ENCODE measurements around the gene DAP.

DNA sequence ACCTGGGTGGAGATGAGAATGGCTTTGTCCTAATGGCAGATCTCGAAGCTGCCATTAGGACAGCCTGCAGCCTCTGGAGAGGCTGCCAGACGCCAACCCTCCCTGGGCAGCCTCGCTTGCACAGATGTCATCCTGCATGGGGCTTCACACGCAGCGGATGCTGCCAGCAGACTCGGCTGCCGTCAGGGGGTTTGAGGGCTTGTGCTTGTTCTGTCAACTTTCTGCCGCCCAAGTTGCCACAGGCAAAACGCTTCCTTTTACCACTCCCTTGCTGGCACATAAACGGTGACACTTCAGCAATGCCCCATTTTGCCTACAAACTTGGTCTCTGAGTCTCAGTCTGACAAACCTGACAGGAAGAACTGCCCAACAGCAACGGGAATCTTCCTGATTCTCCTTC is 24.7 kb downstream of the DAP start:
- no peak for TF ChIP-seq POLR2A (IDR thresholded peaks at IDR 0.05; ENCODE audit: low read depth, low read length)
- TF ChIP-seq, protein P1, sequence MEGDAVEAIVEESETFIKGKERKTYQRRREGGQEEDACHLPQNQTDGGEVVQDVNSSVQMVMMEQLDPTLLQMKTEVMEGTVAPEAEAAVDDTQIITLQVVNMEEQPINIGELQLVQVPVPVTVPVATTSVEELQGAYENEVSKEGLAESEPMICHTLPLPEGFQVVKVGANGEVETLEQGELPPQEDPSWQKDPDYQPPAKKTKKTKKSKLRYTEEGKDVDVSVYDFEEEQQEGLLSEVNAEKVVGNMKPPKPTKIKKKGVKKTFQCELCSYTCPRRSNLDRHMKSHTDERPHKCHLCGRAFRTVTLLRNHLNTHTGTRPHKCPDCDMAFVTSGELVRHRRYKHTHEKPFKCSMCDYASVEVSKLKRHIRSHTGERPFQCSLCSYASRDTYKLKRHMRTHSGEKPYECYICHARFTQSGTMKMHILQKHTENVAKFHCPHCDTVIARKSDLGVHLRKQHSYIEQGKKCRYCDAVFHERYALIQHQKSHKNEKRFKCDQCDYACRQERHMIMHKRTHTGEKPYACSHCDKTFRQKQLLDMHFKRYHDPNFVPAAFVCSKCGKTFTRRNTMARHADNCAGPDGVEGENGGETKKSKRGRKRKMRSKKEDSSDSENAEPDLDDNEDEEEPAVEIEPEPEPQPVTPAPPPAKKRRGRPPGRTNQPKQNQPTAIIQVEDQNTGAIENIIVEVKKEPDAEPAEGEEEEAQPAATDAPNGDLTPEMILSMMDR (conservative IDR thresholded peaks at IDR 0.05; ENCODE audit: low read depth, low read length) = no peak
- TF ChIP-seq FOS (IDR thresholded peaks at IDR 0.05; ENCODE audit: low read depth, low read length) = no peak
- TF ChIP-seq MXI1 (IDR thresholded peaks at IDR 0.05; ENCODE audit: borderline replicate concordance, low read depth, low read length) = no peak
- no peak for TF ChIP-seq CEBPB (IDR thresholded peaks at IDR 0.05; ENCODE audit: low read depth, low read length)
- TF ChIP-seq RCOR1 (IDR thresholded peaks at IDR 0.05; ENCODE audit: insufficient replicate concordance, low read length) = no peak
- TF ChIP-seq RAD21 (IDR thresholded peaks at IDR 0.05; ENCODE audit: low read length) = no peak
